A549 (cell line): ENCODE data around the gene CARNS1. TPM values are rescaled to one million over a fixed set of nuclear protein-coding genes. Genes with fewer than 3 reads are reported as not detected.

Source experiments
- ATAC-seq, 2 experiments: fragments of 200-7000 bp in 1 of 2; fragments of >200 bp in 1 of 2; cut with Nextera tagmentation in 1 of 2; cut with Tn5 transposase in 1 of 2; 3 replicates each; pipeline versions ENCODE4 v1.8.0 to v1.9.1; 2018 to 2020; ENCODE audit warnings: mild to moderate bottlenecking in 1 of 2, moderate library complexity in 1 of 2
- CTCF ChIA-PET: fragments of 300-600 bp; sonication (Branson Sonifier 250); formaldehyde crosslinking; extraction: SDS; loops from one replicate; lab custom pipeline; 2021; ENCODE audit warnings: antibody characterized with exemption, inconsistent platforms; lab: Yijun Ruan, JAX
- POLR2A ChIA-PET: fragments of 350-600 bp; formaldehyde crosslinking; extraction: SDS; loops from one replicate; lab custom pipeline; 2021; ENCODE audit warnings: antibody characterized with exemption, inconsistent platforms; lab: Yijun Ruan, JAX
- DNase-seq, 2 experiments: peaks; one replicate each; pipeline versions ENCODE4 v3.0.0 to v3.0.0-alpha.2; 2011 to 2016; ENCODE audit warnings: low read depth in 1 of 2, low spot score in 1 of 2
- FAIRE-seq: peaks from 2 replicates; lab custom pipeline; 2011; peaks lifted over from hg19 to GRCh38; lab: Jason Lieb, UNC
- H3K27ac ChIP-seq, 2 experiments: fragments of >200 bp; sonication (Bioruptor Twin); formaldehyde crosslinking; 3 replicates each; pipeline ENCODE4 v1.5.1; 2016 to 2017
- H3K4me1 ChIP-seq: fragments of >200 bp; sonication (Bioruptor Twin); formaldehyde crosslinking; 3 replicates; pipeline ENCODE4 v1.6.1; 2016
- H3K4me2 ChIP-seq: fragments of >200 bp; sonication (Bioruptor Twin); formaldehyde crosslinking; 3 replicates; pipeline ENCODE4 v1.6.1; 2016
- H3K4me3 ChIP-seq: fragments of >200 bp; sonication (Bioruptor Twin); formaldehyde crosslinking; 3 replicates; pipeline ENCODE4 v1.5.1; 2016
- H3K9me3 ChIP-seq: fragments of >200 bp; sonication (Bioruptor Twin); formaldehyde crosslinking; 3 replicates; pipeline ENCODE4 v1.6.1; 2016
- BCL3 ChIP-seq: fragments of >200 bp; sonication (Bioruptor Twin); formaldehyde crosslinking; IDR thresholded peaks from 3 replicates; pipeline ENCODE4 v1.6.1; 2016
- CEBPB ChIP-seq, 2 experiments: fragments of >200 bp in 1 of 2; sonication (Bioruptor Twin) in 1 of 2; formaldehyde crosslinking in 1 of 2; IDR thresholded peaks; 2 replicates each; pipeline ENCODE4 v1.6.1; 2012 to 2016
- CTCF ChIP-seq: fragments of >200 bp; sonication (Bioruptor Twin); formaldehyde crosslinking; IDR thresholded peaks from 3 replicates; pipeline ENCODE4 v1.5.1; 2016
- EHF ChIP-seq: fragments of 250-450 bp; sonication (Bioruptor Pico); IDR thresholded peaks from 2 replicates; pipeline ENCODE4 v1.5.0; 2020; ENCODE audit warnings: mild to moderate bottlenecking
- FOSL2 ChIP-seq, 2 experiments: fragments of 450-650 bp in 1 of 2; fragments of >200 bp in 1 of 2; sonication (Bioruptor Twin) in 1 of 2; formaldehyde crosslinking; IDR thresholded peaks; 2 replicates each; pipeline versions ENCODE4 v1.5.0 to v1.6.1; 2016 to 2020; ENCODE audit warnings: mild to moderate bottlenecking in 1 of 2, moderate library complexity in 1 of 2
- HOXB13 ChIP-seq: fragments of 250-450 bp; sonication (Bioruptor Pico); IDR thresholded peaks from 2 replicates; pipeline ENCODE4 v1.5.0; 2020; ENCODE audit warnings: low read depth, mild to moderate bottlenecking, moderate library complexity
- JUN ChIP-seq, 2 experiments: fragments of >200 bp; sonication (Bioruptor Twin); formaldehyde crosslinking; IDR thresholded peaks; 2 replicates in 1 of 2; 3 replicates in 1 of 2; pipeline ENCODE4 v1.6.1; 2016 to 2017
- KDM5A ChIP-seq: fragments of 200-600 bp; sonication (generic); IDR thresholded peaks from 2 replicates; pipeline ENCODE4 v1.6.1; 2016; ENCODE audit warnings: antibody characterized with exemption, mild to moderate bottlenecking
- MAX ChIP-seq: IDR thresholded peaks from 2 replicates; pipeline ENCODE4 v1.6.1; 2012
- PBX3 ChIP-seq: IDR thresholded peaks from 2 replicates; pipeline ENCODE4 v1.6.1; 2012
- RAD21 ChIP-seq, 2 experiments: fragments of >200 bp in 1 of 2; sonication (Bioruptor Twin) in 1 of 2; formaldehyde crosslinking in 1 of 2; IDR thresholded peaks in 1 of 2; conservative IDR thresholded peaks in 1 of 2; 2 replicates in 1 of 2; 3 replicates in 1 of 2; pipeline ENCODE4 v1.6.1; 2012 to 2018; ENCODE audit warnings: inconsistent platforms in 1 of 2
- SMC3 ChIP-seq: fragments of >200 bp; sonication (Bioruptor Twin); formaldehyde crosslinking; IDR thresholded peaks from 3 replicates; pipeline ENCODE4 v1.6.1; 2018; ENCODE audit warnings: inconsistent platforms
- TP53 ChIP-seq: fragments of 250-450 bp; sonication (Bioruptor Pico); IDR thresholded peaks from 2 replicates; pipeline ENCODE4 v1.5.0; 2021; ENCODE audit warnings: mild to moderate bottlenecking, moderate library complexity
- ZFP36 ChIP-seq: fragments of 450-650 bp; IDR thresholded peaks from 2 replicates; pipeline ENCODE4 v1.6.1; 2014; ENCODE audit warnings: borderline replicate concordance; ENCODE audit not compliant: partially characterized antibody
- WGBS: methylation state at CpG from one replicate; pipeline ENCODE4 v1.1.6; 2017; ENCODE audit errors: missing lambda C conversion rate; 5-methylcytosine and 5-hydroxymethylcytosine counted together
- polyA plus RNA-seq, 4 experiments: library from polyadenylated mRNA; depleted of rRNA in 3 of 4; stranded (reverse); fragments of >200 nt; fragmentation: RNase III in 1 of 4; extraction: RNeasy Plus Mini Kit Qiagen cat#74134 plus additional on column Dnase treatment in 1 of 4; gene quantifications; 2 replicates in 3 of 4; 3 replicates in 1 of 4; pipeline ENCODE4 v1.2.3, GENCODE V29; 2011 to 2017

The CARNS1 gene
- polyA plus RNA-seq, 2 of the 4 experiments (the other 2 are of a cell fraction), result 0.08 to 0.10 TPM

GRCh38 chr11:67382276-67383136, 33.0 kb upstream of the CARNS1 start:
- ATAC-seq, result peak; percentile 63 to 65
- no peaks in the 10 kb centered on the region for H3K9me3 ChIP-seq
- peak; percentile 99 to 100 for TF ChIP-seq RAD21 (conservative IDR thresholded peaks at IDR 0.05 in 1 of 2, IDR thresholded peaks at IDR 0.05 in 1 of 2)
- peak; percentile 99 for TF ChIP-seq SMC3
- peak in 1 of 2 experiments; percentile 50; a peak in 2 of 5 replicates for TF ChIP-seq JUN (IDR thresholded peaks at IDR 0.05)
- TF ChIP-seq MAX, result peak; percentile 48; the same call in 1 of the 2 replicates
- TF ChIP-seq CTCF, result peak; percentile 98
- peak; percentile 29; the same call in 1 of the 2 replicates for TF ChIP-seq EHF (CRISPR knock-in tag)
- TF ChIP-seq PBX3, result no peak
- no peak for TF ChIP-seq KDM5A
- TF ChIP-seq ZFP36, result peak; percentile 86
- TF ChIP-seq, all 56 proteins: peak for 7
- Histone ChIP-seq H3K27ac (peak overlapping the region; percentile 95 to 100), H3K4me2 (peak overlapping the region; percentile 95), H3K4me3 (no peak overlapping the region), H3K4me1 (peaks cover 82% of the 10 kb centered on the region)
- 34% methylated on average over 16 of the region's 16 CpGs for WGBS
- ChIA-PET POLR2A (interaction anchor here (1.2 to 7.7 kb wide), 7 partner anchors 8 to 37 kb away, joined by 3 to 129 read pairs (median 7); partner anchors contain the start of genes POLD4 and PPP1CA), CTCF (interaction anchor here (0.6 to 46.2 kb wide), 49 partner anchors 1 to 572 kb away, joined by 3 to 1913 read pairs (median 4); partner anchors contain the start of genes CLCF1, POLD4, PPP1CA and RAD9A)
- DNase-seq, result peak; percentile 74 to 83
- FAIRE-seq, result no peak

- Histone ChIP-seq H3K4me1 (peaks cover 58% of the 10 kb centered on the region), H3K4me3 (no peak overlapping the region), H3K27ac (peak overlapping the region; percentile 72 to 86), H3K4me2 (peak overlapping the region; percentile 67), H3K9me3 (no peaks in the 10 kb centered on the region)
- ChIA-PET CTCF (interaction anchor here (0.6 to 46.2 kb wide), 8 partner anchors 4 to 122 kb away, joined by 3 to 1913 read pairs (median 146); partner anchors contain the start of genes CLCF1, POLD4, PPP1CA and RAD9A), POLR2A (interaction anchor here (0.6 to 7.7 kb wide), 3 partner anchors 11 to 39 kb away, joined by 3 to 129 read pairs (median 5); partner anchors contain the start of gene POLD4)
- peak; percentile 13 to 59; a peak in 5 of 6 replicates for ATAC-seq
- no peak for FAIRE-seq
- no peak; a peak in 1 of 5 replicates for TF ChIP-seq JUN (IDR thresholded peaks at IDR 0.05)
- no peak for TF ChIP-seq BCL3
- no peak for TF ChIP-seq FOSL2 (IDR thresholded peaks at IDR 0.05)
- TF ChIP-seq FOSL2 (CRISPR knock-in tag; IDR thresholded peaks at IDR 0.05), result peak; percentile 26; the same call in 1 of the 2 replicates
- TF ChIP-seq TP53, result no peak
- no peak for TF ChIP-seq CTCF
- 0 out of 4 replicates have a peak, but pooled peaks of 1 of the 2 experiments have one; percentile 5 for TF ChIP-seq CEBPB (IDR thresholded peaks at IDR 0.05)
- TF ChIP-seq HOXB13 (CRISPR knock-in tag), result no peak
- WGBS, result 23% methylated on average over 3 of the region's 3 CpGs
- DNase-seq, result peak in 1 of 2 experiments; percentile 77
Observed at GRCh38 chr11:67384851-67385366, 30.6 kb upstream of the CARNS1 start.
